ENCODE data around the gene KLHL41.
"Not testable (repeated sequence)": the region's sequence is repeated elsewhere in the genome, so short reads cannot be mapped to it uniquely, and the experiment has no call there.

Gene KLHL41

DNA sequence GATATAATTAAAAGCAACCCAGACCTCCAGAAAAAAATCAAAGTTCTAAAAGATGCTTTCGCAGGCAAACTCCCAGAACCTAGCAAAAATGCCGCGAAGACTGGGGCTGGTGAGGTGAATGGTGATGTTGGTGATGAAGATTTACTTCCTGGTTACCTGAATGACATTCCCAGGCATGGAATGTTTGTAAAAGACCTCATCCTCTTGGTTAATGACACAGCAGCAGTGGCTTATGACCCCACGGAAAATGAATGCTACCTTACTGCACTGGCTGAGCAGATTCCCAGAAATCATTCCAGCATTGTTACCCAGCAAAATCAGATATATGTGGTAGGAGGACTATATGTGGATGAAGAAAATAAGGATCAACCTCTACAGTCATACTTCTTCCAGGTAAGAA is 994 bp downstream of the KLHL41 start:
- DNase-seq = no peak

DNA sequence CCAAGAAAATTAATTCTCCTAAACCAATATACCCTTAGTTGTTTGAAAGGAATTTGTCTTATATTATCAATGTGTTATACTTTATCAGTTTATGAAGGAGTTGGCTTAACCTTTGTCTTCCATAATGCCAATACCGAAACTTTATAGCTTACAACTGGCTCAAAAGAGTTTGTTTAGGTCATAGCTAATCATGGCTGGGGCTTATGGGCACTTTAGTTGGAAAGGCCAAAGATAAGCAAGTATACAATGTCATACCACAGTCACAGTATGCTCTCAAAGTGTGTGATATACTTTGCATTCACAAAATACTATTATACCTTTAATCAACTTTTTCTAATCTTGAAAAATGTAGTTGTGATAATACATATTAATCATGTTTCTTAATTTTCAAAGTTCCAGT is 2.3 kb downstream of the KLHL41 start:
- no peak for DNase-seq

DNA sequence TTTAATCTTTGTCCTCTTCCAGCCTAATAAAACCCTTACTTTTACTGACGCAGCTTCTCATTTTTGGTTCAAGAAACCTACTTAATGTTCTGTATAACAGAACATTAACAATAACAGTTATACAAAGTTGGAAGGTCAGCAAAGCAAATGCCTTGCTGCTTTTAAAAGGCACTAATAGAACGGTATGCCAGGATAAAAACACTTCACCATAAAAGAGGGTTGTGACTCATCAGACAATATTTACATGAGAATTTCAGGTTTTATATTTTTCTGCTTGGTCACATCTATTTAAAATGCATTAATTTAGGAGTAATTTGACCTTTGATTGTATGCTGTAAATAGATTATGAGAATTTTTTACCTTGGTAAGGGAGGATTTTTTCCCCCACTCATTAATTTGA is 3.0 kb downstream of the KLHL41 start:
- DNase-seq = no peak

DNA sequence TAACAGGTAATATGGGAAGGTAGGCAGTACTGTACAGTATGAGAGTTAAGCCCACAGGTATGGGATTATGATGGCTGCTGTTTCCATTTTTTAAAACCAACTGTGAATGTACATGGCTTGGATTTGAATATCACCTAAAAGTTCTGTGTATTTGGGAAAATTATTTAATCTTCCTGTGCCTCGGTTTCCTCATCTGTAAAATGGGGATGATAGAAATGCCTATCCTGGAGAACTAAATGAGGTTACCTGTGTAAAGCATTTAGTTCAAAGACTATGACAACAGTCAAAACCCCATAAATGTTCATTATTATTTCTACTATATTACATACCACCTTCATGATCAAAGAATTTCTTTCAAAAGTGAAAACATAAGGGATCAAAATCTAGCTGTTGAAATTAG is 3.6 kb downstream of the KLHL41 start:
- no peak for DNase-seq

DNA sequence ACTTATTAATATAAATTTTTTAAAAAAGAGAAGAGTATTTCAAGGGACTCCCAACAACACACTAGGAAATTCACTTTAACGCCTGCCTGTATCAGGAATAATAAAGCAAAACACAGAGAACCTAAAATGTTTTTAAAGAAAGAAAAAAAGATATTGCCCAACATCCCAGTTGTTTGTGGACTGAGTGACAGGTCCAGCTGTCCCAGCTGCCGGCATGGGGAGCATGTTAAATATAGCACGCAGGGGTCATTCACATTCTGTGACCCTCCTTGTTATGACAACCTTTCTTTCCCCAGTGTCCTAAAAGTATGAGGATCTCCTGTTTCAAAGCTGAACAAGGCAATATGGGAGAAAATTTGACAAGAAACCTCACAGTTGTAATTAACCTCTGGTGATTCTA is 4.4 kb downstream of the KLHL41 start:
- DNase-seq = no peak

DNA sequence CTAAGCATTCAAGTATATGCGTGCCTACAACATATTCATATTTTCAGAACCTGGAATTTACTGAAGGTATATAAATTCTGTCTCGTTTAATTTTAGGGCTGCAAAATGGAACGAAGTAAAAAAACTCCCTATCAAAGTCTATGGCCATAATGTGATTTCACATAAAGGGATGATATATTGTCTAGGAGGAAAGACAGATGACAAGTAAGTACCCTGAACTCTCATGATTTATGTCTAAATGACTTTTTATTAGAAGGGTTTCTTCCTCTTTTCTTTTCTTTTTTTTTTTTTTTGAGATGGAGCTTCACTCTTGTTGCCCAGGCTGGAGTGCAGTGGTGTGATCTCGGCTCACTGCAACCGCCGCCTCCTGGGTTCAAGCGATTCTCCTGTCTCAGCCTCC is 5.3 kb downstream of the KLHL41 start:
- DNase-seq = not testable (repeated sequence)

DNA sequence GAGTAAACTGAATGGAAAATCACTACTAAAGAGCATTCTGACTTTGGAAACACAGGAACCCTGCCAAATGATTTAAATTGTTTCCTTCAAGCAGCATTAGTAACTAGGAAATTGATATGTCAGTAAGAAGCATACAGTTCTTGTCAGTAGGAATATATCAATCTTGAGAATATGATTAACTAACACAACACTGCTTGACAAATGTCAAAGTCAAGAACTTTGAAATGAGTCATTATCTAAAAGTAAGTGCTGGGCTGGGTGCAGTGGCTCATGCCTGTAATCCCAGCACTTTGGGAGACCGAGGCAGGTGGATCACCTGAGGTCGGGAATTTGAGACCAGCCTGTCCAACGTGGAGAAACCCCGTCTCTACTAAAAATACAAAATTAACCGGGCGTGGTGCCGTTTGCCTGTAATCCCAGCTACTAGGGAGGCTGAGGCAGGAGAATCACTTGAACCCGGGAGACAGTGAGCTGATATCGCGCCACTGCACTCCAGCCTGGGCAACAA is 7.0 kb downstream of the KLHL41 start:
- not testable (repeated sequence) for DNase-seq

DNA sequence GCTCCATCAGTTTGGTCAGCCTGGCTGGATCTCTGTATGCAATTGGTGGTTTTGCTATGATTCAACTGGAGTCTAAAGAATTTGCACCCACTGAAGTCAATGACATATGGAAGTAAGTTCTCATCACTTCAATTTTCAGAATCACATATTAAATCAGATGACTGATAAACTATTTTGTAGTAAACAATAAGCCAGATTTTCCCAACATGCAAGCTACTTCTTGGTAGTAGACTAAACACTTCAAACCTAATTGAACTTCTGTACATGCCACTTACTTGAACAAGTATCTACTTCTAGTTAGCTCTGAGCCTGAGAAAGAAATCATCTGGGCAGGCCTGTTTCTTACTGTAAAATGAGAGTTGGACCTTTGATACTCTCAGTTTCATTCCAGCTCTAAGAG is 11.4 kb downstream of the KLHL41 start:
- DNase-seq = no peak

DNA sequence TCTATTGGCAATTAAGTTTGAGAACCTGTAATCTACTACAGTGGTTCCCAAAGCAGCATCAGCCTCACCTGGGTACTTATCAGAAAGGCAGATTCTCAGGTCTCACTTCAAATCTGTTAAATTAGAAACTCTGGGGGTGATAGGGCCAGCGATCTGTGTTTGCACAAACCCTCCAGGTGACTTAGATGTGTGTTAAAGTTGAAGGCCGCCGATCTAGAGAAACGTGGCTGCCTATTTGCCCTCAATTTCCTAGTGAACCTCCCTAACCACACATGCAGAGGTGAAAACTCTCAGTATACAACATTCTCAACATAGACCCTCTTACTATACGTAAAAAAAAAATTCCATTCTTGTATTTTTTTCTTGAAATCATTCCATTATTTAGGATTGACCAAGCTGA is 14.2 kb downstream of the KLHL41 start:
- DNase-seq = no peak

DNA sequence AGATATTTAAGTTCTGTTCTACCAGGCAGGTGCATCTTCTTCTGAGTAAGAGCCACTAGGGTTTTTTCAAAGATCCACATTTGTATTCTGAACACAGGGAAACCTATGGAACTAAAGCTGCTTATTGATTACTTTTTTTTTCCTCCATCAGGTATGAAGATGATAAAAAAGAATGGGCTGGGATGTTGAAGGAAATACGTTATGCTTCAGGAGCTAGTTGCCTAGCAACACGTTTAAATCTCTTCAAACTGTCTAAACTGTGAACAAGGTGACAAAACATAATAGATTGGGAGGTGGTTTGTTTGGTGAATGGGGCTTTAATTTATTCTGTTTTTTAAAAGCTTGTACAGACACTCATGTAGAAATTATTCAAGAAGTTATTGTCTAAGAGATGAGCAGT is 15.9 kb downstream of the KLHL41 start:
- DNase-seq = no peak

DNA sequence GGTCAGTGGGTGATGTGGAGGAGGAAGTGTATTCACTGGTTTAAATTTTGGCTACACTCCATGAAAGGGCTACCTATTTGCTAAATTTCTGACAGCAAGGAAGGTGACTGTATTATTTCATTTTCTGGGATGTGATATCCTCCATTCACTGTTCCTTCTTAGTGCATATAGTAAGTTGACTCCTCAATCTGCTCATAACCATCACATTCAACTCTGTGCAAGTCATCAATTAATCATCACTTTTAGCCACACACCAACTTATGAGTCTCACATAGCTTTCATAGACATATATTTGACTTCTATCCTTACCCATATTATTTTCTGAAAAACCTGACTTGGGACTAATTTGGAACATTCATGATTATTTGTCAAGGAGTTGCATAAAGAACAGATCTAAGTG is 16.9 kb downstream of the KLHL41 start:
- no peak for DNase-seq

DNA sequence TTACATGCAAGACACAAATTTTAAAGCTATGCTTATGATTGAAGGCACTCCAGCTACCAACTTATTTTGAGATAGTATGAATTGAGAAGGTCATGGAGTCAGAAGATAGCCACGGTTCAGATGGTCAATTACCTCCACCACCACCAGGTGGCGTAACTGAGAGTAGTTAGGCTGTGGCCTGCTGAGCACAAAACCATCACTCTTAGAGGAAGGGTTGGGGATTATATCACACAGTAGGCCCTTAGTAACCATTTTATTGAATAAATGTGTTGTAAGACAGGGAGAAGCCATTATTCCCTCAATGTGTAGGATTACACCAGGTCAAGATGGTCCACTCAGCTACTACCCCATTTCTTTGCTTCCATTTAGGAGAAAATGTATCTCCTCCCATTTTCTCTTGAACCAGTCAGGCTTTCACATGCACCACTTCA is 18.8 kb downstream of the KLHL41 start:
- peak; percentile 64 for DNase-seq

DNA sequence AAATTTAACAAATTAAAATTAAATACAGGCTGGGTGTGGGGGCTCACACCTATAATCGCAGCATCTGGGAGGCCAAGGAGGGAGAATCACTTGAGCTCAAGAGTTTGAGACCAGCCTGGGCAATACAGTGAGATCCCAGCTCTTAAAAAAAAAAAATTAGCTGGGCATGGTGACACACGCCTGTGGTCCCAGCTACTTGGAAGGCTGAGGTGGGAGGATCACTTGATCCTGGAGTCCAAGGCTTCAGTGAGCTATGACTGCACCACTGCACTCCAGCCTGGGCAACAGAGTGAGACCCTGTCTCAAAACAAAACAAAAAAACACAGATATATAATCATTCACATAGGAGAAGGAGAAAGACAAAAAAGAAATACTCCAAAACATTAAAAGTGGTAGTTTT is 30.0 kb downstream of the KLHL41 start:
- DNase-seq = not testable (repeated sequence)

DNA sequence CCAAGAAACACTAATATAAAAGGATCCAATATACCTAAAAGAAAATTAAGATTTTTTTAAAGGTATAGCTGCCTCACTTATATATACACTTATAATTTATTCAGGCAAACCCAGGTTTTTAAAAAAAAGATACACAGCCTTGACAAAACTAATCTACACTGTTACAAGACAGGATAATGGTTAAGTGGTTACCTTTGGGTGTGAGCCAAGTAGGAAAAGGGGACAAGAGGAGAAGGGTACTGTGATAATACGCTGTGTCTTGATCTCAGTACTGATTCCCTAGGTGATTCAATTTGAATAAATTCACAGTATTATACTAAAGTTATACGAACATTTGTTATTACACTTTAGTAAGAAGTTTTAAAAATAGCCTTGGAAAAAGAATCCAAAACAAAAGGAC is 30.6 kb downstream of the KLHL41 start:
- DNase-seq = no peak

DNA sequence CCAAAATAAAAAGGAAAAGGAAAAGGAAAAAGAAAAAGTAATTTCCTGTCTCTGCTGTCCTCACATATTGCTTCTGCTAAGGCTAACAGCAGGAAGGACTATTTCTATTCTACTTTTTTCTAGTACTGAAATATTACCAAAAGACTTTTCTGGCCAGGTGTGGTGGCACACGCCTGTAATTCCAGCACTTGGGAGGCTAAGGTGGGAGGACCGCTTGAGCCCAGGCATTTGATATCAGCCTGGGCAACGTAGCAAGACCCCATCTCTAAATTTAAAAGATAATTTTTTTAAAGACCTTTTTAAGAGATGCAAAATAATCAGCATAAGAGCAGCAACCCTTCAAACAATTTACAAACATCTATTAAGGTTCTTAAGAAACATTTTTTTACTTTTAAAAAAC is 32.9 kb downstream of the KLHL41 start:
- DNase-seq = no peak

DNA sequence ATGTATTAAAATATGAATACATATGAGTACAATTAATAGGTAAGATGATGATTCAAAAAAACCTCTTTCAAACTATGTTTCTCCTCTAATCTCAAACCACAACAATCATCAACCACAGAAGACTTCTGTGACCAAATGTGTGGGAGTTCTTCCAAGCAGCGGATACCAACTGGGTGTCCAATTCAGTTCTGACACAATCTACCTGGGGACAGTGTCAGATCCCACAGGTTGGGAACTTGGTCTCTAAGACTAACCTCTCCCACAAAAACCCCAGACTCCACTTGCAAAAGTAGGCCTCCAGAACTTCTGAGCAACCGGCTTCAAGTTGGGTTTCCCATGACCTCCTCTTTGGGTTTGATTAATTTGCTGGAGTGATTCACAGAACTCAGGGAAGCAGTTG is 37.3 kb downstream of the KLHL41 start:
- no peak for DNase-seq

DNA sequence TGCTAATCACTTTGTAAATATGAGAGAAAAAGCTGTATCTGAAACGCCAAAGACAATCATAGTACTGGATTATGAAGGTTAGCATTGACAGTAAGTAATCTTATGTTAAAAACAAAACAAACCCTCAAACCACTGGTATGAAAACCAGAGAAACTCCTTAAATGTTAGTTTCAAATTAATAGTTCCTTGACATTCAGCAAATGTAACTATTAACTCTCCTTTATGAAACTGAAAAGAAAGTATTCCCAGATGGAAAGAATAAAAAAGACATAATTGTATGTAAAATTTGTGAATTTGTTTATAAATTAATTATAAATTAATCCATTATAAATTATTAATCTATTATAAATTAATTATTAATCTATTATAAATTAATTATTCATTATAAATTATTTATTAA is 51.9 kb downstream of the KLHL41 start:
- no peak for DNase-seq

DNA sequence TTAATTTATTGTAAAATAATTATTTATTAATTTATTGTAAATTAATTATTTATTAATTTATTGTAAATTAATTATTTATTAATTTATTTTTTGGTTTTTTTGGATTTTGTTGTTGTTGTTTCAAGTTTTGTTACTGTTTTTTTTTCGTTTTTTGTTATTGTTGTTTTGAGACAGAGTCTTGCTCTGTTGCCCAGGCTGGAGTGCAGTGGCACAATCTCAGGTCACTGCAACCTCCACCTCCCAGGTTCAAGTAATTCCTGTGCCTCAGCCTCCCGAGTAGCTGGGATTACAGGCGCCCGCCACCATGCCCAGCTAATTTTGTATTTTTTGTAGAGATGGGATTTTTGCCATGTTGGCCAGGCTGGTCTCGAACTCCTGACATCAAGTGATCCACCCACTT is 52.6 kb downstream of the KLHL41 start:
- DNase-seq = not testable (repeated sequence)

DNA sequence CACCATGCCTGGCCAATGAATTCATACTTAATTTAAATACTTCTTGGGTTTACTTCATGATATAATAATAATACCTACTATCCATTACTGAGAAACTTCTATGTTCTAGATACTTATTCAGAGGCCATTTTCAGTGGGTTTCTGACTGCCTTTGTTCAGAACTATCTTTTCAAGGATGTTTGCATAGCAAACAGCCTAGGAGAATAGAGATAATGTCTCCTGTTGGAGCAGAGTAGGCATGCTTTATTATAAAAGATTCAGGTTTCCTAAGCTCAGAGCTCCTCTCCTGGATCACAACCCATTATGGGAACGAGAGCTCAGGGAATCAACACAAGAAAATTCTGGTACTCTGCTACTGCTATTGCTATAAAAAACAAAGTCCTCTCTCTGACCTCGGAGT is 53.0 kb downstream of the KLHL41 start:
- no peak for DNase-seq

DNA sequence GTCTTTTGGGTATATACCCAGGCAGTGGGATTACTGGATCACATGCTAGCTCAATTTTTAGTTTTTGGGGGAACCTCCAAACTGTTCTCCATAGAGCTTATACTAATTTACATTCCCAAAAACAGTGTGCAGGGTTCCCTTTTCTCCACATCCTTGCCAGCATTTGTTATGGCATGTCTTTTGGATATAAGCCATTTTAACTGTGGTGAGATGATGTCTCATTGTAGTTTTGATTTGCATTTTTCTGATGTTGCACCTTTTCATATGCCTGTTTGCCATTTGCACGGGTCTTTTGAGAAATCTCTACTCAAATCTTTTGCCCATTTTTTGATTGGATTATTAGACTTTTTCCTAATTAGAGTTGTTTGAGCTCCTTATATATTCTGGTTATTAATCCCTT is 56.2 kb downstream of the KLHL41 start:
- DNase-seq = no peak

DNA sequence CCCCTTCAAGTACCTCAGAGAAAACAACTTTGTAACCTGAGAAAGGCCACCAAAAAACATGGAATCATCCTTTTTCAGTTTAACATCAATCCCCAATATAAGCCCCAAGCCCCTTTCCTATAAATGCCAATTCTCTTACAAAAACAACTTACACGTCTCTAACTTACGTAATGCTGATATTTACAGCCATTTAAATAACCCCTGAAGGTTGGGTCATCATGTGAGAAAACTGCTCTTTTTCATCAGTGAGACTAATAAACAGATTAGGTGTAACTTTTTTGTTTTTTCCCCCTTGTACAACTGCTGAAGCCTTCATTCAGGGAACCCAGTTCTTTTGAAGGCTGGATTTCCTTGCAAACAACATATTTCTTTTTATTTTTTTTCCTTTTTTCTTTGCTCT is 60.4 kb downstream of the KLHL41 start:
- no peak for DNase-seq

DNA sequence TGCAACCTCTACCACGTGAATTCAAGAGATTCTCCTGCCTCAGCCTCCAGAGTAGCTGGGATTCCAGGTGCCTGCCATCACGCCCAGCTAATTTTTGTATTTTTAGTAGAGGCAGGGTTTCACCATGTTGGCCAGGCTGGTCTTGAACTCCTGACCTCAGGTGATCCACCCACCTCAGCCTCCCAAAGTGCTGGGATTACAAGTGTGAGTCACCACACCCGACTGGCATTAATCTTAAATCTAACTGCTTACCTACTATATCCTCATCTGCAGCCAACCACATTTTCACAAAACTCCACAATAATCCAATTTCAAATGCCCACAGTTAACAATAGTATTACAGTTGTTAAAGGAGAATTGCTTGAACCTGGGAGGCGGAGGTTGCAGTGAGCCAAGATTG is 61.2 kb downstream of the KLHL41 start:
- not testable (repeated sequence) for DNase-seq

DNA sequence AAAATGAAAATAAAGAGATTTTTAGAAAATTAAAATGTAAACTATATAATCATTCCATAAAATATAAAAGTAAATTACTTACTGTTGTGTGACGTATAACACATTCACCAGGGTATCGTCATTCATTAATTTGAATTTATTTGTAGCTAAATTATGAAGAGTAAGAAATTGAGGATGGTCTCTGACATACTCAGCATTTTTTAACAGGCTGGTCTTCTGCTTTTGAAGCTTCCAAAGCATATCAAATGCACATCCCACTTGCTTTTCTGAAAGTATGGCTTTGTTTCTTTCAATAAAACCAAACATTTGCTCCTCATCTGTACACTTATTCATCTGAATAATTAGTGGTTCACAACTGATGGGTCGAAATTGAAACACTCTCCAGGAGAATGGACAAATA is 62.1 kb downstream of the KLHL41 start:
- DNase-seq = no peak

DNA sequence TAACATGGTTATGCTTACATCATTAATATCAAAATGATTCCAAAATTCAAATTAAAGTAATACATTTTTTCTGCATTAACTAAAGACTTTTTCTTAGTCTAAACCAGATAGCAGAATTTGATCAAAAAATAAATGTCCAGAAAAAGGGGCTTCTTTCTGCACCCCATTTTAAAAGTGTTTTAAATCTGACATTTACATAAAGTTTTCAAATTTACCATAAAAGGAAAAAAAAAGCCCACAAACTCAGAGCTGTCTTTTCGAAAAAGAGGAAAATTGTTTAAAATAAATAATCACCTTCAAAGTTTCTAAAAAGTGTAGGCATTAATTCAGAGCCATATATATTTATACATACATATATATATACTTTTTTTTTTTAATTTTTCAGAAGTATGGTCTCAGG is 62.7 kb downstream of the KLHL41 start:
- DNase-seq = no peak

DNA sequence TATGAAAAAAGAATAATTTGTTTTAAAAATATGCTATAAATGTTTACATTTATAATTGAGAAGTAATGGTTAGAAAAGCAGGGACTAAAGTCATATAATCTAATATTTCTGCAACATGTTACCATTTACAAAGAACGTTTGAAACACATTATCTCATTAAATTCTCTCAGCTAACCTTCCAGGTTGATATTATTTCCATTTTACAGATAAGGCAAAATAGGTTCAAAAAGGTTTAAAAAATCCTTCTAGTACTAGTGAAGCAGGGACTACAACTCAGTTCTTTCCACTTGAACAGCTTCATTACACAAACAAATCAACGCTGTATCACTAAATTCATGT is 63.3 kb downstream of the KLHL41 start:
- DNase-seq = no peak

Data from KG1 (cell line).